Fibroblast of lung (primary cell): Measurements from ENCODE around the gene INTS2. TPM values are rescaled to one million over a fixed set of nuclear protein-coding genes. Genes with fewer than 3 reads are reported as not detected.

Source experiments
- DNase-seq, 2 donors: peaks; one replicate each; pipeline versions ENCODE4 v3.0.0 to v3.0.0-alpha.2; 2010; ENCODE audit warnings: low read depth in 2 of 2
- H2AFZ ChIP-seq: 2 replicates; pipeline ENCODE4 v1.5.1; 2012; ENCODE audit warnings: low read length, control low read depth, inconsistent platforms
- H3K27ac ChIP-seq: 2 replicates; pipeline ENCODE4 v1.5.1; 2011; ENCODE audit warnings: low read length, control low read depth; ENCODE audit not compliant: insufficient read depth
- H3K27me3 ChIP-seq: 2 replicates; pipeline ENCODE4 v1.5.1; 2011; ENCODE audit warnings: mild to moderate bottlenecking, low read length; ENCODE audit not compliant: control insufficient read depth, insufficient read depth
- H3K36me3 ChIP-seq: 2 replicates; pipeline ENCODE4 v1.5.1; 2011; ENCODE audit warnings: low read length; ENCODE audit not compliant: control insufficient read depth, insufficient read depth
- H3K4me1 ChIP-seq: 2 replicates; pipeline ENCODE4 v1.5.1; 2011; ENCODE audit warnings: low read length; ENCODE audit not compliant: control insufficient read depth, insufficient read depth; ENCODE audit errors: extremely low read depth
- H3K4me2 ChIP-seq: 2 replicates; pipeline ENCODE4 v1.5.1; 2011; ENCODE audit warnings: low read length, control low read depth; ENCODE audit not compliant: insufficient read depth; ENCODE audit errors: extremely low read depth
- H3K4me3 ChIP-seq, 4 experiments: fragments of 200-600 bp in 1 of 4; sonication (generic) in 1 of 4; replicated peaks in 1 of 4; 2 replicates each; pipeline ENCODE4 v1.5.1; 2011 to 2016; ENCODE audit warnings: low read length in 4 of 4, low read depth in 3 of 4, mild to moderate bottlenecking in 3 of 4, control low read depth in 2 of 4, inconsistent platforms in 1 of 4, mixed read lengths in 1 of 4; ENCODE audit not compliant: insufficient read depth in 1 of 4; ENCODE audit errors: control extremely low read depth in 1 of 4
- H3K79me2 ChIP-seq: 2 replicates; pipeline ENCODE4 v1.5.1; 2012; ENCODE audit warnings: mild to moderate bottlenecking, low read length, inconsistent platforms; ENCODE audit not compliant: control insufficient read depth, insufficient read depth
- H3K9ac ChIP-seq: 2 replicates; pipeline ENCODE4 v1.5.1; 2011; ENCODE audit warnings: mild to moderate bottlenecking, low read length, control low read depth; ENCODE audit not compliant: insufficient read depth
- H3K9me3 ChIP-seq: 2 replicates; pipeline ENCODE4 v1.5.1; 2012; ENCODE audit warnings: low read depth, low read length; ENCODE audit not compliant: control insufficient read depth, insufficient read depth
- H4K20me1 ChIP-seq: 2 replicates; pipeline ENCODE4 v1.5.1; 2011; ENCODE audit warnings: low read length; ENCODE audit not compliant: control insufficient read depth, insufficient read depth; ENCODE audit errors: extremely low read depth
- EZH2 ChIP-seq: IDR thresholded peaks from 2 replicates; pipeline ENCODE4 v1.5.1; 2012; ENCODE audit warnings: low read length, control low read depth, mild to moderate bottlenecking; ENCODE audit errors: missing control alignments
- polyA plus RNA-seq, 2 donors: library from polyadenylated mRNA; depleted of rRNA in 1 of 2; stranded (reverse) in 1 of 2; unstranded in 1 of 2; fragments of >200 nt; gene quantifications; 2 replicates each; pipeline ENCODE4 v1.2.1, GENCODE V29; 2011 to 2012; ENCODE audit warnings: missing spikeins in 1 of 2
- total RNA-seq: library from RNA; depleted of rRNA; stranded (reverse); fragments of >200 nt; gene quantifications from 2 replicates; pipeline ENCODE4 v1.2.1, GENCODE V29; 2014
- TF ChIP-seq, protein P1 (sequence below), 2 donors: IDR thresholded peaks in 1 of 2; conservative IDR thresholded peaks in 1 of 2; 1 replicate in 1 of 2; 2 replicates in 1 of 2; pipeline ENCODE4 v1.5.1; 2011 to 2012; ENCODE audit warnings: low read length in 2 of 2, control low read depth in 1 of 2, inconsistent platforms in 1 of 2, low read depth in 1 of 2, mild to moderate bottlenecking in 1 of 2

INTS2 gene
- total and polyA plus RNA-seq, 2 donors (not counting 1 experiment from before 2014, with no cell fraction given): 9.3 to 16.0 TPM

- H3K36me3 ChIP-seq: peaks cover 6% of the 10 kb centered on the region
- no peaks in the 10 kb centered on the region for H3K9me3 ChIP-seq
- no peak for DNase-seq
- H2AFZ ChIP-seq: no peak overlapping the region
- H3K9ac ChIP-seq: no peak overlapping the region
- H3K27ac ChIP-seq: no peak overlapping the region
- no peak overlapping the region for H3K4me3 ChIP-seq
- no peaks in the 10 kb centered on the region for H3K27me3 ChIP-seq
- no peaks in the 10 kb centered on the region for H3K79me2 ChIP-seq
- no peak overlapping the region for H3K4me2 ChIP-seq
- no peaks in the 10 kb centered on the region for H3K4me1 ChIP-seq
- no peaks in the 10 kb centered on the region for H4K20me1 ChIP-seq
- TF ChIP-seq, protein P1, sequence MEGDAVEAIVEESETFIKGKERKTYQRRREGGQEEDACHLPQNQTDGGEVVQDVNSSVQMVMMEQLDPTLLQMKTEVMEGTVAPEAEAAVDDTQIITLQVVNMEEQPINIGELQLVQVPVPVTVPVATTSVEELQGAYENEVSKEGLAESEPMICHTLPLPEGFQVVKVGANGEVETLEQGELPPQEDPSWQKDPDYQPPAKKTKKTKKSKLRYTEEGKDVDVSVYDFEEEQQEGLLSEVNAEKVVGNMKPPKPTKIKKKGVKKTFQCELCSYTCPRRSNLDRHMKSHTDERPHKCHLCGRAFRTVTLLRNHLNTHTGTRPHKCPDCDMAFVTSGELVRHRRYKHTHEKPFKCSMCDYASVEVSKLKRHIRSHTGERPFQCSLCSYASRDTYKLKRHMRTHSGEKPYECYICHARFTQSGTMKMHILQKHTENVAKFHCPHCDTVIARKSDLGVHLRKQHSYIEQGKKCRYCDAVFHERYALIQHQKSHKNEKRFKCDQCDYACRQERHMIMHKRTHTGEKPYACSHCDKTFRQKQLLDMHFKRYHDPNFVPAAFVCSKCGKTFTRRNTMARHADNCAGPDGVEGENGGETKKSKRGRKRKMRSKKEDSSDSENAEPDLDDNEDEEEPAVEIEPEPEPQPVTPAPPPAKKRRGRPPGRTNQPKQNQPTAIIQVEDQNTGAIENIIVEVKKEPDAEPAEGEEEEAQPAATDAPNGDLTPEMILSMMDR (conservative IDR thresholded peaks at IDR 0.05 in 1 of 2, IDR thresholded peaks at IDR 0.05 in 1 of 2; ENCODE audit: low read depth in 1 of 2, low read length in 2 of 2): no peak
- TF ChIP-seq EZH2: no peak
Observed at GRCh38 chr17:61908292-61909037, 19.3 kb downstream of the INTS2 start.

GRCh38 chr17:61907361-61907760 lies 20.4 kb downstream of the INTS2 start:
- TF ChIP-seq, protein P1 (conservative IDR thresholded peaks at IDR 0.05 in 1 of 2, IDR thresholded peaks at IDR 0.05 in 1 of 2; ENCODE audit: low read depth in 1 of 2, low read length in 2 of 2): no peak
- no peak for TF ChIP-seq EZH2
- H3K27ac ChIP-seq: no peak overlapping the region
- peaks cover 6% of the 10 kb centered on the region for H3K36me3 ChIP-seq

DNA sequence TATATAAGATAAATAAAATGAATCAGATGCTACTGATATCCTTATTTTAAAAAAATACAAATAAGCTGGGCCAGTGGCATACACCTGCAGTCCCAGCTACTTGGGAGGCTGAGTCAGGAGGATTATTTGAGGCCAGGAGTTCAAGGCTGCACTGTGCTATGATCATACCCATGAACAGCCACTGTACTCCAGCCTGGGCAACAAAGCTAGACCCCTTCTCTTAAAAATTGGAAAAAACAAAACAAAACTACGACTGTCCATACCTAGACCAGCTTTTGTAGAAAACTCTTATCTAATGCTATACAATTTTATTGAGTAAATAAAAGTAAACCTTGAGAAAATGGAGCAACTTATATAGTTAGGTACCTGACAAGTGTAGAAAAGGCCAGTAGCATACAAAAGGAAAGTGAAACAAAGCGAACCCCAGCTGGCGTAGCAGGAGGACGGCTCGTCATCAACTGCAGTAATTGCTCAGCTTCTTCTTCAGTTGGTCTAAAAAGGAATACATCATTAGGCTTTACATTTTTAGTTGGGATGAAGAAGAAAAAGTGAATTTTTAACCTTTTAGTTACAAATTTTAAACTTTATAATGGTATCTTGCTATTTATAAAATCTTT lies 23.6 kb downstream of the INTS2 start:
- DNase-seq: no peak
- Histone ChIP-seq H3K79me2 (no peaks in the 10 kb centered on the region), H3K4me3 (no peak overlapping the region), H3K9ac (no peak overlapping the region), H3K27me3 (no peaks in the 10 kb centered on the region), H3K27ac (no peak overlapping the region), H3K4me2 (no peak overlapping the region), H4K20me1 (no peaks in the 10 kb centered on the region), H2AFZ (no peak overlapping the region), H3K4me1 (no peaks in the 10 kb centered on the region), H3K9me3 (no peaks in the 10 kb centered on the region), H3K36me3 (peaks cover 3% of the 10 kb centered on the region)
- TF ChIP-seq, protein P1 (conservative IDR thresholded peaks at IDR 0.05 in 1 of 2, IDR thresholded peaks at IDR 0.05 in 1 of 2; ENCODE audit: low read depth in 1 of 2, low read length in 2 of 2): no peak
- no peak for TF ChIP-seq EZH2

More at GRCh38 chr17:61907361-61907760, 20.4 kb downstream of the INTS2 start:
- Histone ChIP-seq H3K4me1 (no peaks in the 10 kb centered on the region), H3K79me2 (no peaks in the 10 kb centered on the region), H3K9me3 (no peaks in the 10 kb centered on the region), H3K4me3 (no peak overlapping the region), H2AFZ (no peak overlapping the region), H4K20me1 (no peaks in the 10 kb centered on the region), H3K4me2 (no peak overlapping the region), H3K27me3 (no peaks in the 10 kb centered on the region), H3K9ac (no peak overlapping the region)
- DNase-seq: no peak
